Smooth muscle cell (in vitro differentiated cells): Measurements from ENCODE around the gene NXPE4. TPM values are rescaled to one million over a fixed set of nuclear protein-coding genes. Genes with fewer than 3 reads are reported as not detected.
"Not testable (repeated sequence)": the region's sequence is repeated elsewhere in the genome, so short reads cannot be mapped to it uniquely, and the experiment has no call there.

ENCODE experiments used
- DNase-seq: peaks from one replicate; lab custom pipeline; 2025; ENCODE audit not compliant: unreplicated experiment; lab: John Stamatoyannopoulos, UW
- H2AFZ ChIP-seq: fragments of 200-600 bp; sonication (generic); 2 replicates; pipeline ENCODE4 v1.6.0; 2016; ENCODE audit warnings: antibody characterized with exemption, low read depth, mild to moderate bottlenecking
- H3F3A ChIP-seq: fragments of 200-600 bp; sonication (generic); 2 replicates; pipeline ENCODE4 v1.6.0; 2017; ENCODE audit warnings: antibody characterized with exemption, low read depth
- H3K27ac ChIP-seq: fragments of 200-600 bp; sonication (generic); 2 replicates; pipeline ENCODE4 v1.5.1; 2016; ENCODE audit warnings: low read depth, mild to moderate bottlenecking
- H3K27me3 ChIP-seq: fragments of 200-600 bp; sonication (generic); 2 replicates; pipeline ENCODE4 v1.6.1; 2016; ENCODE audit warnings: low read depth, mild to moderate bottlenecking
- H3K36me3 ChIP-seq: fragments of 200-600 bp; sonication (generic); 2 replicates; pipeline ENCODE4 v1.5.1; 2016; ENCODE audit warnings: low read depth
- H3K4me1 ChIP-seq: fragments of 200-600 bp; sonication (generic); 2 replicates; pipeline ENCODE4 v1.5.1; 2016; ENCODE audit warnings: low read depth
- H3K4me2 ChIP-seq: fragments of 200-600 bp; sonication (generic); 2 replicates; pipeline ENCODE4 v1.6.0; 2016; ENCODE audit warnings: mild to moderate bottlenecking
- H3K4me3 ChIP-seq: fragments of 200-600 bp; sonication (generic); 2 replicates; pipeline ENCODE4 v1.5.1; 2016; ENCODE audit warnings: mild to moderate bottlenecking
- H3K79me2 ChIP-seq: fragments of 200-600 bp; sonication (generic); 2 replicates; pipeline ENCODE4 v1.6.0; 2016; ENCODE audit warnings: low read depth, mild to moderate bottlenecking
- H3K9ac ChIP-seq: fragments of 200-600 bp; sonication (generic); 2 replicates; pipeline ENCODE4 v1.6.0; 2016; ENCODE audit warnings: low read depth
- H3K9me3 ChIP-seq: fragments of 200-600 bp; sonication (generic); replicated peaks from 2 replicates; pipeline ENCODE4 v1.5.1; 2016; ENCODE audit warnings: low read depth
- H4K20me1 ChIP-seq: fragments of 200-600 bp; sonication (generic); 2 replicates; pipeline ENCODE4 v1.6.0; 2016; ENCODE audit warnings: low read depth
- CTCF ChIP-seq: fragments of 200-600 bp; sonication (generic); IDR thresholded peaks from 2 replicates; pipeline ENCODE4 v1.5.1; 2017; ENCODE audit warnings: borderline replicate concordance, mild to moderate bottlenecking, antibody characterized with exemption; ENCODE audit not compliant: insufficient read depth, poor library complexity, severe bottlenecking
- WGBS: methylation state at CpG from one replicate; pipeline ENCODE4 v1.1.7; 2016; ENCODE audit warnings: low lambda C conversion rate; 5-methylcytosine and 5-hydroxymethylcytosine counted together
- polyA plus RNA-seq: library from polyadenylated mRNA; unstranded; fragments of >200 nt; fragmentation: Nextera tagmentation; extraction: Ambion mirVana; gene quantifications from 2 replicates; pipeline ENCODE4 v1.2.1, GENCODE V29; 2016
- total RNA-seq: library from RNA; depleted of rRNA; stranded (reverse); fragments of >200 nt; gene quantifications from 2 replicates; pipeline ENCODE4 v1.2.3, GENCODE V29; 2014

Gene NXPE4
- total and polyA plus RNA-seq, 2 experiments from 2014 or later = not detected

- no peak for DNase-seq
- H3K9ac ChIP-seq = no peak overlapping the region
- no peaks in the 10 kb centered on the region for H3K79me2 ChIP-seq
- TF ChIP-seq CTCF = no peak
- H3K4me1 ChIP-seq = no peaks in the 10 kb centered on the region
- H4K20me1 ChIP-seq = no peaks in the 10 kb centered on the region
- H2AFZ ChIP-seq = no peak overlapping the region
- H3K4me2 ChIP-seq = no peak overlapping the region
- H3K9me3 ChIP-seq = no peaks in the 10 kb centered on the region
- no peaks in the 10 kb centered on the region for H3F3A ChIP-seq
- H3K27me3 ChIP-seq = no peaks in the 10 kb centered on the region
- no peak overlapping the region for H3K4me3 ChIP-seq
- no peak overlapping the region for H3K27ac ChIP-seq
- WGBS = 94% methylated on average over 17 of the region's 17 CpGs
- no peaks in the 10 kb centered on the region for H3K36me3 ChIP-seq
These were observed 20.1 kb upstream of the NXPE4 start for GRCh38 chr11:114615448-114616361.

- H3K4me3 ChIP-seq = no peak overlapping the region
- no peaks in the 10 kb centered on the region for H3K4me1 ChIP-seq
- no peak for DNase-seq
- no peaks in the 10 kb centered on the region for H4K20me1 ChIP-seq
- H2AFZ ChIP-seq = no peak overlapping the region
- H3K9me3 ChIP-seq = no peaks in the 10 kb centered on the region
- no peaks in the 10 kb centered on the region for H3K36me3 ChIP-seq
- WGBS = 94% methylated on average over 11 of the region's 11 CpGs
- H3K79me2 ChIP-seq = no peaks in the 10 kb centered on the region
- TF ChIP-seq CTCF = no peak
- no peak overlapping the region for H3K27ac ChIP-seq
- H3K27me3 ChIP-seq = no peaks in the 10 kb centered on the region
- no peak overlapping the region for H3K4me2 ChIP-seq
- H3F3A ChIP-seq = no peaks in the 10 kb centered on the region
- no peak overlapping the region for H3K9ac ChIP-seq
These were observed 18.6 kb upstream of the NXPE4 start for GRCh38 chr11:114614127-114614720.

GRCh38 chr11:114613094-114613493 is 17.5 kb upstream of the NXPE4 start:
- H3K27me3 ChIP-seq, H3K4me3 ChIP-seq, H3K9ac ChIP-seq, H3K9me3 ChIP-seq, H4K20me1 ChIP-seq, H2AFZ ChIP-seq, H3K27ac ChIP-seq, H3F3A ChIP-seq, H3K36me3 ChIP-seq, H3K79me2 ChIP-seq, H3K4me2 ChIP-seq, H3K4me1 ChIP-seq, DNase-seq: not testable (repeated sequence)
- 97% methylated on average over 9 of the region's 9 CpGs for WGBS

GRCh38 chr11:114612686-114613085 is 17.1 kb upstream of the NXPE4 start:
- H2AFZ ChIP-seq = no peak overlapping the region
- no peak overlapping the region for H3K9ac ChIP-seq
- 94% methylated on average over 9 of the region's 9 CpGs for WGBS
- H3K4me1 ChIP-seq = no peaks in the 10 kb centered on the region
- no peaks in the 10 kb centered on the region for H3F3A ChIP-seq
- no peak overlapping the region for H3K4me2 ChIP-seq
- no peaks in the 10 kb centered on the region for H3K36me3 ChIP-seq
- no peaks in the 10 kb centered on the region for H4K20me1 ChIP-seq
- H3K27ac ChIP-seq = no peak overlapping the region
- H3K4me3 ChIP-seq = no peak overlapping the region
- no peaks in the 10 kb centered on the region for H3K79me2 ChIP-seq
- no peak for DNase-seq
- no peak for TF ChIP-seq CTCF
- no peaks in the 10 kb centered on the region for H3K9me3 ChIP-seq
- no peaks in the 10 kb centered on the region for H3K27me3 ChIP-seq

GRCh38 chr11:114612199-114612598 is 16.6 kb upstream of the NXPE4 start:
- not testable (repeated sequence) for H3K79me2 ChIP-seq, H3K9me3 ChIP-seq, H2AFZ ChIP-seq, DNase-seq, H3K4me3 ChIP-seq, H3K27me3 ChIP-seq, H3K4me2 ChIP-seq, H3K27ac ChIP-seq, H3F3A ChIP-seq, H3K9ac ChIP-seq, H4K20me1 ChIP-seq, H3K36me3 ChIP-seq, H3K4me1 ChIP-seq
- WGBS = 94% methylated on average over 9 of the region's 9 CpGs
